HPDE6-E6E7 (cell line): ENCODE measurements around the gene SERPINA4.
"Not testable (repeated sequence)": the region's sequence is repeated elsewhere in the genome, so short reads cannot be mapped to it uniquely, and the experiment has no call there.

Experiments used
- DNase-seq: peaks from one replicate; pipeline ENCODE4 v3.0.0; 2011; ENCODE audit warnings: missing footprints; ENCODE audit errors: extremely low spot score

The SERPINA4 gene

DNA sequence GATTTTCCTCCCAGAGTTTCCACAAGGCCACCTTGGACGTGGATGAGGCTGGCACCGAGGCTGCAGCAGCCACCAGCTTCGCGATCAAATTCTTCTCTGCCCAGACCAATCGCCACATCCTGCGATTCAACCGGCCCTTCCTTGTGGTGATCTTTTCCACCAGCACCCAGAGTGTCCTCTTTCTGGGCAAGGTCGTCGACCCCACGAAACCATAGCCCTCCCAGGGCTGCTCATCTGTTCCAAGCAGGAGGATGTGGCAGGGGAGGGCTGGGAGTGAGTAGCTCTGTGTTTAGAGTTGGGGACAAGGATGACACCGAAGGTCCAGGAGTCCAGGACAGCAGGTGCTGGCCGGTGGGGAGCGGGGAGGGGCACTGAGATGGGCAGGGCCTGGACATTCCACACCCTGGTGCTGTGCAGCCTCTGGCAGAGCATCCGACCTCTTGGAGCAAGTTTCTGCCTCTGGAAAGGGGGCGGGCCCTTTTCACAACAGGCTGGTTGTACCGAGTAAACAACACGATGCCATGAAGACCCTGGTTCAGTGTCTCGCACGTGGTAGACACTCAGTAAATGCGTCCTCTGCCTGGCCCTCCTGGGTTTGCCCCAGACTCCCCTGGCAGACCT, 8.2 kb downstream of the SERPINA4 start:
- no peak for DNase-seq

DNA sequence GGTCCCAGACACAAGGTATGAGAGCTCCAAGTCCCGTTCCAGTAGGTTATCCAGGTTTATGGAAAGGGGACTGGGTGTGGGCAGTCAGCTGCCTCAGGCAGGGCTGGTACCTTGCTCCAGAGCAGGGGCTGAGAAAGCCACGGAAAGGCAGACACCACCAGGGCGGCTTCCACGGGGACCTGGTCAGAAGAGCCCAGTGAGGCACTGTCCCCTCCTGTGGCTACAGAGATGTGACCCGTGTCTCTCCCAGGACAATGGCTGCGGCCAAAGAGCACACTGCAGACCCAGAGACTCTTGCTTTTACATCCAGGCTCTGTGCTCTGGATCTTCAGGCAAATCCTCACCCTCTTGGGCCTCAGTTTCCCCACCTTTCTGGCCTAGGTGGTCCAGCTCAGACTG, 8.8 kb downstream of the SERPINA4 start:
- no peak for DNase-seq

DNA sequence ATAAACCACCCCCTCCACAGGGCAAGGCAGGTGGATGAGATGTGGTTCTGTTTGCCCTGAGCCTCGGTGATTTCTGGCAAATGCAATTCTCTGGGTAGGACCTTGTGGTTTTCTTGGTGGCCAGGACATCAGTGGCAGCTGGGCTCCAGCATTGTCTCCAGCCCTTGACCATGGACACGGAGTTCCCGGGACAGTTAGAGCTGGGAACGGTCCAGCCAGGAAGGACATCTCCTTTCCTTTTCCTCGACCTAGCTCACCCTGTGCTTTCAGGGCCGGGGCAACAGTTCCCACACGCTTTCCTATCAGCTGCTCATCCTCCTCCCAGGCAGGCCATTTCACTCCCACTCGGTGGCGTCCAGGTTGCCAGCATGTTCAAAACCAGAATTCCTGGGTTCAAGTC, 9.2 kb downstream of the SERPINA4 start:
- DNase-seq = no peak

DNA sequence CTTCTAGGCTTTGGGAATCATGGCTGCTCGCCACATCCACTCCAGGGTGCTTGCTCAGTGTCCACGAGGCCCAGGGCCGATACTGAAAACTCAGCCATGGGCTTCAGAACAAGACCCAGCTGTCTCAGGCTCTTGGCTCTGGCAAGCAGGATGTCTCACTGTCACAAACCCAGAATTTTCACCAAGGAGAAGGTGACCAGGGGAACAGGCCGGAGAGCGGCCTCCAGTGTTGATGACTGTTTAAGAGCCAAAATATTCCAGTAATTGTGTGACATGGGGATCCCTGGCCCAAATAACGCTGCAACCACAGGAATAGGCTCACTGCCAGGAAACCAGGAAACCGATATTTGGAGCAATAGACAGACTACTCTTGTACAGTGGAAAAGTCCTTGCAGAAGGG, 10.2 kb downstream of the SERPINA4 start:
- no peak for DNase-seq

DNA sequence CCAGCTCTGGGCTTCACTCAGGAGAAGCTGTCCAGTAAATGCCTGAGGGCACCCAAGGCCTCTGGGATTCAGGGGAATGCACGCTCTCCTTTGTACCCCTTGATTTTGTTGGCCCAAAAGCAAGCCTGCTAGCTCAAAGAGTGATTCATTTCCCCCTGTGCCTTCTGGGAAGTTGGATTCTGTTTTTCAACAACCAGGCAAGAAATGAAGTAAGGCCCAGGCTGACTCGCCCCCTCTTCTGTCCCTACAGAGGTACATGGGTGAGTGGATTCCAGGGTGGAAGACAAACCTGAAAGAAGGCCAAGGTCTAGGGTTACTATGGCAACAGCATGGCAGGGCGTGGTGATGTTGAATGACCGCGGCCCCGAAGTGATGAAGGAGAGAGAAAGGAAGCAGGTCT, 10.7 kb downstream of the SERPINA4 start:
- no peak for DNase-seq

DNA sequence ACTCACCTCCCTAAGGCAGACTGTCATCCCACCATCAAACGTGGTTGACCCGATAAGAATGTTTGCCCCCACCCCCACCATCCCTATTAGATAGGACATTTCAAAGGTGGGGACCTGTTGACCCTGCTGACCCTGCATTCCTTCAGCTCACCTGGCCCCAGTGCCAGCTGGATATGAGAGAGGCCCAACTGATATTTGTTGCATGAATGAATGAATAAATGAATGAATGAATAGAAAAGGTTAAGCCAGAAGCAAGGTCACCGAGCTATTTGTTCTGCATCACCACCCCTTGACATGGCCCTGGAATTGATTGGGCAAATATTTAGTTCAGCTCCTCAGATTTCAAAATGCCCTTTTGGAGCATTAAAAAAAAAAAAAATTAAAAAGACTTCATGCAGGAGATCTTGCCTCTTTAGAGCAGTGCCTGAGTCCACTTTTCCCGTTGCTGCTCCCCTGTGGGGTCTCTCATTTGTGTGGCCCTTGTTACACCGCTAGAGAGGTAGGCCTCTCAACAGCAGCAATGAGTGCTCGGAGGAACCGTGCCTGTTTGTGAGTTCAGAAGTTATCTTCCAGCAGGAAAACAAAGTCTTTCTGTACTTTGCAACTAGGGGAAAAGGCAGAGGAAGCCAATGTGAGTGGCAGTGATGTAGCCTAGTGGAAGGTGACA, 11.5 kb downstream of the SERPINA4 start:
- DNase-seq = no peak

DNA sequence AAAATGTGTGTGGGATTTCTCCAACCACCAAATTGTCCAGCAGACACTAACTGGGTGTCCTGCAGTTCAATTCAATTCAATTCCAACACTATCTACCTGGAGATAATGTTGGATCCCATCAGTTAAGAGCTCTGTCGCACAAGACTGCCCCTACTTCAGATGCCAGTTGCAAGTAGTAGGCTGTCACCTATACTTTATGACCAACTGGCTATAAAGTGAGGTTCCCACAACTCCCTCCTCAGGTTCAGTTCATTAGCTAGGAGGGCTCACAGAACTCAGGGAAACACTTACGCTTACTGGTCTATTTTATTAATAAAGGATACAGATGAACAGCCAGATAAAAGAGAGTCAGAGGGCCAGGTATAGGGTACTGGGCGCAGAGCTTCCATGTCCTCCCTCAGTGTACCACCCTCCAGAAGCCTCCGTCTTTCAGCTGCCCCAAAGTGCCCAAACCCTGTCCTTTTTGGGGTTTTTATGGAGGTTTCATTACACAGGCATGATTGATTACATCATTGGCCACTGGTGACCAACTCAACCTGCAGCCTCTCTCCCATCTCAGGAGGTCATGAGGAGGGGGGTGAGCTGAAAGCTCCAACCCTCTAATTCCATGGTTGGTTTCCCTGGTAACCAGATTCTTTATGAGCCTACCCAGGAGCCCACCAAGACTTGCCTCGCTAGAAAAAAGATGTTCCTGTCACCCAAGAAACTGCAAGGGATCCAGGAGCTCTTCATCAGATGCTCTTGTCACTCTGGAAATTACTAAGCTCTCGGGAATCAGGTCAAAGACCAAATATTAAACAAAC, 12.4 kb downstream of the SERPINA4 start:
- no peak for DNase-seq

DNA sequence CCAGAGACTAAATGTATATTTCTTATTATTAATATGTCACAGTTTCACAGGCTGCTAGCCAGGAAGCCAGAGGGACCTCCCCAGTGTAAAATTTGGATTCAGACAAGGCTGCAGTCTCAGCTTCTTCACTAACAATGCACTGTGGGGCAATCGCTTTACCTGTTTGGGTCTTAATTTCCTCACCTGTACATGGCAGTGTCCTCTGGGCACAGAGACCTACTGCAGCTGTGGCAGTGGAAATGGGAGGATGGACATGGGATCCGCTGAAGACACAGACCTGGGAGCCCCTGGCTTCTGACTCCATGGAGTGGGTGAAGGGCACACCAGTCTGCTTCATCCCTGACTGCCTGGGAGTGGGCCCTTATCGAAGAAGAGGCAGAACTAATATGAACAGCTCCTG, 13.1 kb downstream of the SERPINA4 start:
- DNase-seq = no peak

DNA sequence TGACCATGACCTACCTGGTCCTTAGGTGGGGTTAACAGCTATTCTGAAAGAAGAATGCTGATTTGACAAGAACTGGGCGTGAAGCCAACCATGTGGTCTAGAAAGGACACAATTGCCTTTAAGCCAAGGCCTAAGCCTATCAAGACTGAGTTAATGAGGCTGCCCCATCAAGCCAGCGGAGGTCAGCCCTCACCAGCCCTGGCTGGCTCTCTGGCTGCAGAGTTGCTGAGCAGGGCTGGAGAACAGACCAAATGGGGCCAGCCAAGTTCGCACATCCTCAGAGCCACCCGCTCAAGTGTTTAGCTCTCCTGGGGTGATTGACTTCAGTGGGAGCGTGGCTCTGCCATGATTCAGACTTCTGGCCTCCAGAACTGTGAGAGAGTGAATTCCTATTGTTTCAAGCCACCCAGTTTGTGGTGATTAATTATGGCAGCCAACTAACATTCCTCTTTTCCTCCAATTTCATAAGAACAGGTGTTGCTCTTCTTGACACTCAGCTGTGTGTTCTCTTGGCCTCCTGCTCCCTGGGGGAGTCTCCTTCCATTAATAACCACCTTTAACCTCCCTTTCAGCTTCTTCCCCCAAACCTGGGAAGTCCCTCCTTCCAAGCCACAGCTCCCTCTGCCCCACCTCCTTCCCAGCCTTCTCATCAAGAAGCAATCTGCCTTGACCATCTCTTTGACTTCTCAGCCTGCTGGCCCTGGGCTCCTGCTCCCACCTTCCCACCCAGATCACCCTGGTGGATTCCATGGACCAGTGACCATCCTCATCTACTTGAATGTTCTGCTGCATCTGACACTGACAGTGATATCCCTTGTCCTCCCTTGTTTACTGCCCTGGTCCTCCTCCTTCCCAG, 14.7 kb downstream of the SERPINA4 start:
- no peak for DNase-seq

DNA sequence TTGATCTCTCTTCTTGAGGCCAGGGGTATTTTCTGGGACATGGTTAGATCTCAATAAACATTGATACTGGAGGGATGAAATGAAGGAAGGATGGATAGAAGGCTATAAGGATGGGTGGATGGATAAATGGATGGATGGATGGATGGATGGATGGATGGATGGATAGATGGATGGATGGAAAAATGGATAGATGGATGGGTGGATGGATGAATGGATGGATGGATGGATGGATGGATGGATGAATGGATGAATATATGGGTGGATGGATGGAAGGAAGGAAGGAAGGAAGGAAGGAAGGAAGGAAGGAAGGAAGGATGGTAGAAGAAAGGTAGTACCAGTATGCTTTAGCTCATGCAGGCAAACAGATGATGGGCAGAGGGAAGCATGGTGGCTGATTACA, 16.2 kb downstream of the SERPINA4 start:
- DNase-seq = not testable (repeated sequence)

DNA sequence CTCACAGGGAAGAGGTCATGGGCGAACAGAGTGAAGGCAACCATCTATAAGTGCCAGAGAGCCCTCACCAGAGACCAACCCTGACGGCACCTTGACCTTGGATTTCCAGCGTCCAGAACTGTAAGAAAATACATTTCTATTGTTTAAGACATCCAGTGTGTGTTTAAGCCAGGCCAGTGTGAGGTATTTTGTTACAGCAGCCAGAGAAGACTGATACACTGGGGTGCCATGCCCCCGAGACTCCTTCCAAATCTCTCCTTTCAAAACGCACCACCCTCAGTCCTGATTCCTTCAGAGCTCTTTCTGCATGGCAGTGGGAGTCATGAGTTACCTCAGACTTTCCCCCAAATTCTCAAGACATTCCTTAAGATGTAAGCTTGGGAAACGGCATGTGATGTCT, 17.5 kb downstream of the SERPINA4 start:
- no peak for DNase-seq

DNA sequence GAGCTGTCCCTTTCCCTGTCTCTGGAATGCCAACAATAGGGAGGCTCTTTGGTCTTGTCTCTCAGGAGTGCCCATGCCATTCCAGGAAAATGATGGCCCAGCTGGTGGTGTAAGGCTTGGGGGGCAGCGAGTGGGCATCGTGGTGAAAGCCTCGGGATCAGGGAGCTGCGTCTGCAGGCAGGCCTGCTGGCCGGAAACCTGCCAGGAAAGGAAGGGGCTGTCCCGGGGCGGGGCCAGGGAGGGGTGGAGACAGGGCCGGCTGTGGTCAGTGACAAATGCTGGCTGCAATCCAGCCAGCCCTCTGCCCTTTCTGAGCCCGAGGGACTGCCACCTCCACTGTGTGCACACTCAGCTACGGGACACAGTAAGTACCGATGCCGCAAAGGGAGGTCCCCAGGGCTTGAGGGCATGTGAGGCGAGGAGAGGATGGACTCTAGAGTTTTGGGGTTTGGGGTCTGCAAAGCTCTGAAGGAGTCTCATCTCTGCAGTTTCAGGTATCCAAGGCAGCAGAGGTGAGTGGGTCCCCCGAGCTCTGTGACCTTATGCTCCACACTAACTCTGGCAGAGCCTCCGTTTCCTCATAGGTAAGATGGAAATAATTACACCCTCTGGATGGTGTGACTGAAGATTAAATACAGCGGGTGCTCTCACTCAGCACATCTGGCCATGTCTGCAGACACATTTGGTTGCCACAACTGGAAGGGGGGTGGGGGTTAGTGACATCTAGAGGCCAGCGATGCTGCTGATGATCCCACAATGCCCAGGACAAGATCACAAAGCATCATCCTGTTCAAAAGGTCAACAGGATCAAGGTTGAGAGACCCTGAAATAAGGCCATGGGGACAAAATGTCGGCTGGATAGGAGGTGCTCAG, 20.1 kb downstream of the SERPINA4 start, which contains the start of gene SERPINA5:
Gene SERPINA5 (plus strand): TSS at position 300 of the 873 bp plus-strand sequence. CDS start 5,937 bp downstream, outside the sequence.
- no peak for DNase-seq

DNA sequence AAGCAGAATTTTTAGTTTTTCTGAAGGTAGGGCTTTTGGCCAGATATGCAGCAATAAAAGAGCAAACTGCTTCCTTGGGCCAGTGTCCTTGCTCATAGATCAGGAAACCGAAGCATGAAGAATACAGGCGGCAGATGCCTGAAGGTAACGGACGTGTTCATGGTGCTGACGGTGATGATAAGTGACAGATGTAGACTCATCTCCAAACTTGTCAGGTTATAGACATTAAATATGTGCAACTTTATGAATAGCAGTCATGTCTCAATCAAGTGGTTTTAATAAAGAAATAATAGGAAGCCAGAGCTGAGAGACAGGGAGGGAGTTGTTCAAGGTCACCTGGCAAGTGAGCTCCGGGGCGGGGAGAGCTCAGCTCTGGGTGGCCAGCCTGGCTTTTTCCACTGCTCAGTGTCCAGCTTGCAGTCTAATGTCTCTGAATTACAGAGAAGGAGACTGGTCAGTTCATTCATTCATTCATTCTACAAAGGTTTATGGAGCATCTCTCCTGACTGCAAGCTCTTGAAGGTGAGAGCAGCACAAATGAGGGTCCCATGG, 21.0 kb downstream of the SERPINA4 start:
- DNase-seq = no peak

DNA sequence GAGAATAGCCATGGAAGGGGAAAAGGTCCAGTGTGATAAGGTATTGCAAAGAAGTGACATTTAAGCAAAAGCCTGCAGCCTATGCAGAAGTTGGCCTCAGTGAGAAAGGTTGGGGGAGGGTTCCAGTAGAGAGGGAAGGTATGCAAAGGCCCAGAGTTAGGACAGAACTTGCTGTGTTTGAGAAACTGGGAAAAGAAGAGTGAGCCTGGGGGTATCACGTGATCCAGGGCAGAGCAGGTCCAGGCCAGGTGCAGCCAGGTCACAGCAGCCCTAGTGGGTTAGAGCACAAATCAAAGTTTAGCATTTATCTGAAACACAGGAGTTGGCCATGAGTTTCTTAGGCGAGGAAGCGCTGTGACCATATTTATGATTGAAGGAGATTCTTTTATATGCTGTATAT, 21.6 kb downstream of the SERPINA4 start:
- no peak for DNase-seq

DNA sequence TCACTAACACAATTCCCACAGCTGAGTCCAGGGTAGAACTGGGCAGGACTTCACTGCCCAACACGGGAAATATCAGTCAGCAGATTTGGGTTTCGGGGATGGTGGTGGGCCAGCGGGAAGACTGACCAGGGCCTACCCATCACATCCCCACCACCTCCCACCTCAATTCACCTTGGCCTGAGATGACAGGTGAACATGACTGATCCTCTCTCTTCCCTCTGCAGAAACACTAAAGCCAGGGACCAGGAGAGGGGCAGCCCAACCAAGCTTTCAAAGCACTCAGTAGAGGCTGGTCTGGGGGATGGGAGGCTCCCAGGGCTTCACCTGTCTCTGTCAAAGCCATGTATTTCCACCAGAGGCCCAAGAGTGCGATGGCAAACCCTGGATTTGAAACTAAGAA, 22.3 kb downstream of the SERPINA4 start:
- no peak for DNase-seq

DNA sequence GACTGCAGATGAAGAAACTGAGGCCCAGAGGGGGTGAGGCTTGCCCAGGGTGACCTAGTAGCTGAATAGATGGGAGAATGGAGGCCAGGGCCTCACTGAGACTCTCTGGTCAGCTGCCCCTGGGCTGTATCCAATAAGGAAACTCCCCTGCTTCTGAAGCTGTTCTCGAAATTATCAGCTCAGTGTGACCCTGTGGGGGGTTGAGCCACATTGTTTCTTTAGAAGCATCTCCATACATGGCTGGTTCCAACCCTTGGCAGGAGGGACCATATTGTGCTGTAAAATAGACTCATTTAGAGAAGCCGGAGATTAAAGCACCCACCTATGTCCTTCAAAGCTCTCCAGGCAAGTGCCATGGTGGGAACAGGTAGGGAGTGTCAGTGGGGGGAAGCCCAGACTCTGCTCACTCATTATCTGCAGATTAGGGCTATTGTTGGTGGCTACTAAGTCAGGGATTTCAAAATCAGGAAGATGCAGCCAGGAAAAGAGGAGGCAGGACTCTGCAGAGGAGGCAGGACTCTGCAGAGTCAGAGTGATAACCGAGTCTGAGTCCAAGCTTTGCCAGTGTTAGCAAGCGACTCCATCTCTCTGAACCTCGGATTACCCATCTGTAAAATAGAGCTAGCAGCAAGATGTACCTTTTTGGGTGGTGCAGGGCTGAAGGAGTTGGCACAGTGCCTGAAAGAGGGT, 23.5 kb downstream of the SERPINA4 start:
- no peak for DNase-seq

DNA sequence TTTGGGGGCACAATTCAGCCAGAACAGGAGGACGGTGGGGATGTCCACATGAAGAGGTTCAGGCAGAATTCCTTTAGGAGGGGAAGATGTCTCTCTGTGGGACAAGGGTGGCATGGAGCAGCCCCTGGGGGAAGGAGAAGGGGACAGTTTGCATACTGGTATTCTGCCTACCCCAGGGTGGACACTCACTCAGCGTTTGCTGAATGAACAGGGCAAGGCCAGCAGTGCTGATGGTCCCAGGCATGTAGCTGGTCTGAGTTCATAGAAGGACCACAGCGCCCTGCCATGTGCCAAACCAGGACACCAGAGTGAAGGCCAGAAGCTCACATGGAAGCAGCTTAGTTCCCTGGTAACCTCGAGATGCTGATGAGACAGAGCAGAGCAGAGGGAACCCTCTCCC, 25.4 kb downstream of the SERPINA4 start:
- DNase-seq = no peak

DNA sequence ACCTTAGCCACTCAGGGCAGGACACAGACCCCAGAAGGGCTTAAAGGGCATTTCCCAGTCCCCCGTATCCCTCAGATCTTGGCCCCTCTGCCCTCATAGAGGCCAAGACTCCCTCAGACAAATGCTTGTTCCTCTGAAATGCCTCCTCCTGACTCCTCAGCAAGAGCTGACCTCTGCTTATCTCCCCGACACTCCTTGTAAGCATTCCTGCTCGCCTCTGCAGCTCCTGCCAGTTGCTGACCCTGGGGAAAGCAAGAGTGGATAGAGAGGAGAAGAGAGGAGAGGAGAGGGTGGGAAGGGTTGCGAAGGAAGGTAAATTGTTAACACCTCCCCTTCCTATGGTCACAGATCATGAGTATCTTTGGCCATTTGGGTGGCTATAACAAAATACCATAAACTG, 27.1 kb downstream of the SERPINA4 start:
- DNase-seq = no peak

DNA sequence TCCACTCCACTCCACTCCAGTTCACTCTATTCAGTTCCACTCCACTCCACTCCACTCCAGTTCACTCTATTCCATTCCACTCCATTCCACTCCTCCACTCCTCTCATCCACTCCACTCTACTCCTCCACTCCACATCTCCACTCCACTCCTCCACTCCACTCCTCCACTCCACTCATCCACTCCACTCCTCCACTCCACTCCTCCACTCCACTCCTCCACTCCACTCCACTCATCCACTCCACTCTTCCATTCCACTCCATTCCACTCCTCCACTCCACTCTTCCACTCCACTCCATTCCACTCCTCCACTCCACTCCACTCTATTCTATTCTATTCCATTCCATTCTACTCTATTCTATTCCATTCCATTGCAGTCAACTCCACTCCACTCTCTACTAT, 29.8 kb downstream of the SERPINA4 start:
- no peak for DNase-seq

DNA sequence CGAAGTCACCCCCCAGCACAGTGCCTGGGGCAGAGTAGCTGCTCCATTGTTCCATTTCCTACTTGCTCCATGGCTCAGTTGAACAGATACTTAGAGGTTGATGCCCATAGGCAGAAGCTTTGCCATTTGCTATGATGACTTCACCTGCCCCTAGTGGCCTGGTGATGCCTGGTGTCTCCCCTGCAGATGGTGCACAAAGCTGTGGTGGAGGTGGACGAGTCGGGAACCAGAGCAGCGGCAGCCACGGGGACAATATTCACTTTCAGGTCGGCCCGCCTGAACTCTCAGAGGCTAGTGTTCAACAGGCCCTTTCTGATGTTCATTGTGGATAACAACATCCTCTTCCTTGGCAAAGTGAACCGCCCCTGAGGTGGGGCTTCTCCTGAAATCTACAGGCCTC, 30.6 kb downstream of the SERPINA4 start:
- no peak for DNase-seq
